Esophagus squamous epithelium (tissue), 4 donors: ENCODE results near the gene OSCAR.

ENCODE experiments used
- POLR2A ChIP-seq, 4 donors: fragments of 450-650 bp; IDR thresholded peaks; one replicate each; pipeline ENCODE4 v1.6.1; 2017; ENCODE audit warnings: antibody characterized with exemption in 4 of 4, mild to moderate bottlenecking in 4 of 4, moderate library complexity in 3 of 4
- TF ChIP-seq, protein P1 (sequence below), 6 experiments: fragments of 450-650 bp in 4 of 6; fragments of 200-600 bp in 2 of 6; sonication (generic) in 2 of 6; IDR thresholded peaks; one replicate each; pipeline ENCODE4 v1.5.1; 2016 to 2019; ENCODE audit warnings: antibody characterized with exemption in 6 of 6, mild to moderate bottlenecking in 4 of 6, moderate library complexity in 4 of 6

DNA sequence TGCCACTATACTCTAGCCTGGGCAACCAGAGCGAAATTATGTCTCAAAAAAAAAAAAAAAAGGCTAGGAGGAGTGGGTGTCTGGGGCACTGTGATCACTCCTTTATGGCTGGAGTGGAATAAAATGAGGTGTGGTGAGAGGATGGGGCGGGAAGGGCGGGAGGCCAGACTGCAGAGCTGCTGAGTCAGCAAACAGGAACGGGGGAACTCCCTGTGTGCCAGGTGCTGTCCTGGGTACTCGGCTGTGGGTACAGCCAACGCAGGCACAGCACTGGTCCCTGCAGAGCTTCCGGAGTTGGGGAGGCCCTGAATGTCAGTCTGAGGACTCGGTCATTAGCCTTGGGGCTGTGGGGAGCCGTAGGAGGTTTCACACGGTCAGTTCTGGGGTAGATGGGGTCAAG is 20.7 kb upstream of the OSCAR start:
- TF ChIP-seq, protein P1, sequence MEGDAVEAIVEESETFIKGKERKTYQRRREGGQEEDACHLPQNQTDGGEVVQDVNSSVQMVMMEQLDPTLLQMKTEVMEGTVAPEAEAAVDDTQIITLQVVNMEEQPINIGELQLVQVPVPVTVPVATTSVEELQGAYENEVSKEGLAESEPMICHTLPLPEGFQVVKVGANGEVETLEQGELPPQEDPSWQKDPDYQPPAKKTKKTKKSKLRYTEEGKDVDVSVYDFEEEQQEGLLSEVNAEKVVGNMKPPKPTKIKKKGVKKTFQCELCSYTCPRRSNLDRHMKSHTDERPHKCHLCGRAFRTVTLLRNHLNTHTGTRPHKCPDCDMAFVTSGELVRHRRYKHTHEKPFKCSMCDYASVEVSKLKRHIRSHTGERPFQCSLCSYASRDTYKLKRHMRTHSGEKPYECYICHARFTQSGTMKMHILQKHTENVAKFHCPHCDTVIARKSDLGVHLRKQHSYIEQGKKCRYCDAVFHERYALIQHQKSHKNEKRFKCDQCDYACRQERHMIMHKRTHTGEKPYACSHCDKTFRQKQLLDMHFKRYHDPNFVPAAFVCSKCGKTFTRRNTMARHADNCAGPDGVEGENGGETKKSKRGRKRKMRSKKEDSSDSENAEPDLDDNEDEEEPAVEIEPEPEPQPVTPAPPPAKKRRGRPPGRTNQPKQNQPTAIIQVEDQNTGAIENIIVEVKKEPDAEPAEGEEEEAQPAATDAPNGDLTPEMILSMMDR (IDR thresholded peaks at IDR 0.05) = no peak
- TF ChIP-seq POLR2A (IDR thresholded peaks at IDR 0.05) = no peak
